Measurements from ENCODE around the gene ANO2.

The ANO2 gene

GRCh38 chr12:5967645-5968415 is 22.8 kb upstream of the ANO2 start:
- Histone ChIP-seq H2BK12ac (ENCODE audit: low read length in 2 of 2) (no peak overlapping the region), H3K4me3 (ENCODE audit: insufficient read depth in 1 of 2, low read depth in 1 of 2, low read length in 2 of 2) (no peak overlapping the region), H3K27me3 (ENCODE audit: control insufficient read depth in 1 of 2, insufficient read depth in 1 of 2, low read length in 2 of 2) (peaks cover 22 to 43% of the 10 kb centered on the region in 2 experiments), H3K27ac (ENCODE audit: low read length, poor library complexity, severe bottlenecking) (no peak overlapping the region), H2BK15ac (ENCODE audit: low read depth, poor library complexity, severe bottlenecking) (no peak overlapping the region), H3K9me3 (ENCODE audit: control insufficient read depth, low read length) (no peaks in the 10 kb centered on the region), H2AK5ac (ENCODE audit: low read length, severe bottlenecking) (no peak overlapping the region), H3K9ac (ENCODE audit: low read length) (no peak overlapping the region), H2BK5ac (ENCODE audit: low read depth, low read length, poor library complexity, severe bottlenecking) (no peak overlapping the region), H4K91ac (ENCODE audit: low read length) (no peak overlapping the region), H4K8ac (ENCODE audit: low read length) (no peak overlapping the region), H2BK120ac (ENCODE audit: low read depth, low read length) (no peak overlapping the region), H2AFZ (ENCODE audit: low read depth, low read length) (no peak overlapping the region), H3K4ac (ENCODE audit: low read depth in 1 of 2, low read length in 2 of 2) (no peak overlapping the region), H3K79me1 (replicated peaks; ENCODE audit: low read length, poor library complexity, severe bottlenecking) (no peaks in the 10 kb centered on the region), H3K4me2 (ENCODE audit: low read length, poor library complexity, severe bottlenecking) (no peak overlapping the region), H3K23ac (ENCODE audit: low read length in 2 of 2) (no peak overlapping the region), H3K4me1 (ENCODE audit: control insufficient read depth, insufficient read depth, low read depth, low read length) (peaks cover 20% of the 10 kb centered on the region), H3K14ac (ENCODE audit: low read length in 2 of 2) (no peak overlapping the region), H3K18ac (ENCODE audit: low read depth in 1 of 2, low read length in 2 of 2) (no peak overlapping the region), H3K36me3 (ENCODE audit: control insufficient read depth in 1 of 2, insufficient read depth in 2 of 2, low read depth in 1 of 2, low read length in 2 of 2) (no peaks in the 10 kb centered on the region)
- DNase-seq = no peak
- WGBS = 81% methylated on average over 10 of the region's 17 CpGs

- Histone ChIP-seq H3K9ac (ENCODE audit: low read length) (no peak overlapping the region), H3K18ac (ENCODE audit: low read depth in 1 of 2, low read length in 2 of 2) (no peak overlapping the region), H3K4me1 (ENCODE audit: control insufficient read depth, insufficient read depth, low read depth, low read length) (peaks cover 20% of the 10 kb centered on the region), H2AFZ (ENCODE audit: low read depth, low read length) (no peak overlapping the region), H2BK5ac (ENCODE audit: low read depth, low read length, poor library complexity, severe bottlenecking) (no peak overlapping the region), H4K8ac (ENCODE audit: low read length) (no peak overlapping the region), H3K36me3 (ENCODE audit: control insufficient read depth in 1 of 2, insufficient read depth in 2 of 2, low read depth in 1 of 2, low read length in 2 of 2) (no peaks in the 10 kb centered on the region), H3K4me3 (ENCODE audit: insufficient read depth in 1 of 2, low read depth in 1 of 2, low read length in 2 of 2) (no peak overlapping the region), H2AK5ac (ENCODE audit: low read length, severe bottlenecking) (no peak overlapping the region), H2BK15ac (ENCODE audit: low read depth, poor library complexity, severe bottlenecking) (no peak overlapping the region), H3K9me3 (ENCODE audit: control insufficient read depth, low read length) (no peaks in the 10 kb centered on the region), H2BK120ac (ENCODE audit: low read depth, low read length) (no peak overlapping the region), H3K4me2 (ENCODE audit: low read length, poor library complexity, severe bottlenecking) (no peak overlapping the region), H3K79me1 (replicated peaks; ENCODE audit: low read length, poor library complexity, severe bottlenecking) (no peaks in the 10 kb centered on the region), H3K4ac (ENCODE audit: low read depth in 1 of 2, low read length in 2 of 2) (no peak overlapping the region), H4K91ac (ENCODE audit: low read length) (no peak overlapping the region), H3K23ac (ENCODE audit: low read length in 2 of 2) (no peak overlapping the region), H3K14ac (ENCODE audit: low read length in 2 of 2) (no peak overlapping the region), H3K27ac (ENCODE audit: low read length, poor library complexity, severe bottlenecking) (no peak overlapping the region), H3K27me3 (ENCODE audit: control insufficient read depth in 1 of 2, insufficient read depth in 1 of 2, low read length in 2 of 2) (peaks cover 12 to 32% of the 10 kb centered on the region in 2 experiments), H2BK12ac (ENCODE audit: low read length in 2 of 2) (no peak overlapping the region)
- DNase-seq = no peak
- WGBS = 81% methylated on average over 11 of the region's 11 CpGs
Measured at GRCh38 chr12:5966486-5967095, 21.5 kb upstream of the ANO2 start.

- Histone ChIP-seq H3K4ac (ENCODE audit: low read depth in 1 of 2, low read length in 2 of 2) (no peak overlapping the region), H3K36me3 (ENCODE audit: control insufficient read depth in 1 of 2, insufficient read depth in 2 of 2, low read depth in 1 of 2, low read length in 2 of 2) (no peaks in the 10 kb centered on the region), H2BK15ac (ENCODE audit: low read depth, poor library complexity, severe bottlenecking) (no peak overlapping the region), H3K9ac (ENCODE audit: low read length) (no peak overlapping the region), H3K79me1 (replicated peaks; ENCODE audit: low read length, poor library complexity, severe bottlenecking) (no peaks in the 10 kb centered on the region), H3K4me3 (ENCODE audit: insufficient read depth in 1 of 2, low read depth in 1 of 2, low read length in 2 of 2) (no peak overlapping the region), H3K18ac (ENCODE audit: low read depth in 1 of 2, low read length in 2 of 2) (no peak overlapping the region), H3K9me3 (ENCODE audit: control insufficient read depth, low read length) (no peaks in the 10 kb centered on the region), H3K27ac (ENCODE audit: low read length, poor library complexity, severe bottlenecking) (no peak overlapping the region), H2BK12ac (ENCODE audit: low read length in 2 of 2) (no peak overlapping the region), H2AK5ac (ENCODE audit: low read length, severe bottlenecking) (no peak overlapping the region), H2AFZ (ENCODE audit: low read depth, low read length) (no peak overlapping the region), H3K23ac (ENCODE audit: low read length in 2 of 2) (no peak overlapping the region), H3K14ac (ENCODE audit: low read length in 2 of 2) (no peak overlapping the region), H3K4me1 (ENCODE audit: control insufficient read depth, insufficient read depth, low read depth, low read length) (peaks cover 20% of the 10 kb centered on the region), H2BK120ac (ENCODE audit: low read depth, low read length) (no peak overlapping the region), H4K8ac (ENCODE audit: low read length) (no peak overlapping the region), H3K4me2 (ENCODE audit: low read length, poor library complexity, severe bottlenecking) (no peak overlapping the region), H4K91ac (ENCODE audit: low read length) (no peak overlapping the region), H3K27me3 (ENCODE audit: control insufficient read depth in 1 of 2, insufficient read depth in 1 of 2, low read length in 2 of 2) (peaks cover 6 to 27% of the 10 kb centered on the region in 2 experiments), H2BK5ac (ENCODE audit: low read depth, low read length, poor library complexity, severe bottlenecking) (no peak overlapping the region)
- WGBS = 25% methylated on average over 9 of the region's 9 CpGs
- peak; percentile 56 for DNase-seq
Measured at GRCh38 chr12:5965950-5966383, 20.9 kb upstream of the ANO2 start.

Data from mesenchymal stem cell (in vitro differentiated cells and primary cell).